PC-9 (cell line): Measurements from ENCODE around the gene SPATS2L. TPM values are rescaled to one million over a fixed set of nuclear protein-coding genes. Genes with fewer than 3 reads are reported as not detected.
A peak's percentile ranks its signal among the peaks of the same experiment; 100 is the strongest.

Experiments used
- BruUV-seq: library from RNA; stranded (reverse); fragments of 400-500 nt; replicated peaks from 2 replicates; lab custom pipeline; 2021; lab: Mats Ljungman, UMichigan
- CTCF ChIA-PET: fragments of 300-600 bp; sonication (Branson Sonifier 250); formaldehyde crosslinking; loops from one replicate; lab custom pipeline; 2022; ENCODE audit warnings: antibody characterized with exemption; lab: Charles Lee
- POLR2A ChIA-PET: fragments of 300-600 bp; sonication (Branson Sonifier 250); formaldehyde crosslinking; loops from one replicate; lab custom pipeline; 2022; ENCODE audit warnings: antibody characterized with exemption; ENCODE audit not compliant: unreplicated experiment; lab: Charles Lee
- DNase-seq, 2 experiments: peaks; one replicate each; pipeline versions ENCODE4 v3.0.0 to v3.0.0-alpha.2; 2015 to 2022; ENCODE audit warnings: mixed read lengths in 1 of 2
- H2AFZ ChIP-seq: fragments of 200-600 bp; sonication (generic); 2 replicates; pipeline ENCODE4 v1.8.1; 2017; ENCODE audit warnings: antibody characterized with exemption
- H3F3A ChIP-seq: fragments of 200-600 bp; sonication (generic); 2 replicates; pipeline ENCODE4 v1.8.1; 2017; ENCODE audit warnings: antibody characterized with exemption, mild to moderate bottlenecking, low read depth; ENCODE audit not compliant: insufficient read depth
- H3K27ac ChIP-seq: fragments of 200-600 bp; sonication (generic); 2 replicates; pipeline ENCODE4 v1.6.1; 2016; ENCODE audit warnings: mixed run types
- H3K27me3 ChIP-seq: fragments of 200-600 bp; sonication (generic); 2 replicates; pipeline ENCODE4 v1.6.1; 2016; ENCODE audit warnings: low read depth, mixed run types; ENCODE audit not compliant: insufficient read depth
- H3K36me3 ChIP-seq: fragments of 200-600 bp; sonication (generic); 2 replicates; pipeline ENCODE4 v1.6.1; 2016; ENCODE audit warnings: low read depth, mixed run types
- H3K4me1 ChIP-seq: fragments of 200-600 bp; sonication (generic); replicated peaks from 2 replicates; pipeline ENCODE4 v1.6.1; 2016; ENCODE audit warnings: mixed run types; ENCODE audit not compliant: insufficient read depth
- H3K4me2 ChIP-seq: fragments of 200-600 bp; sonication (generic); 2 replicates; pipeline ENCODE4 v1.6.1; 2017; ENCODE audit warnings: mixed run types
- H3K4me3 ChIP-seq: fragments of 200-600 bp; sonication (generic); 2 replicates; pipeline ENCODE4 v1.6.1; 2016; ENCODE audit warnings: mixed run types
- H3K79me2 ChIP-seq: fragments of 200-600 bp; sonication (generic); 2 replicates; pipeline ENCODE4 v1.6.1; 2017; ENCODE audit warnings: low read depth, mixed run types
- H3K9me2 ChIP-seq: fragments of 200-600 bp; sonication (generic); 2 replicates; pipeline ENCODE4 v1.8.1; 2017; ENCODE audit warnings: mild to moderate bottlenecking; ENCODE audit not compliant: insufficient read depth
- H3K9me3 ChIP-seq: fragments of 200-600 bp; sonication (generic); 2 replicates; pipeline ENCODE4 v1.8.1; 2016; ENCODE audit warnings: low read depth; ENCODE audit not compliant: insufficient read depth
- H4K20me1 ChIP-seq: fragments of 200-600 bp; sonication (generic); 2 replicates; pipeline ENCODE4 v1.8.1; 2017; ENCODE audit not compliant: insufficient read depth
- CTCF ChIP-seq: fragments of 200-600 bp; sonication (generic); conservative IDR thresholded peaks from 2 replicates; pipeline ENCODE4 v1.6.1; 2017; ENCODE audit warnings: mixed run types, antibody characterized with exemption, mild to moderate bottlenecking, moderate library complexity
- EZH2 ChIP-seq: fragments of 200-600 bp; sonication (generic); IDR thresholded peaks from 2 replicates; pipeline ENCODE4 v1.8.0; 2017; ENCODE audit warnings: antibody characterized with exemption, low read depth
- intact Hi-C: fragments of 100-400 bp; cut with micrococcal nuclease; formaldehyde crosslinking; loops from one replicate; pipeline ENCODE4 v1.10.0; 2022; ENCODE audit not compliant: unreplicated experiment
- total RNA-seq: library from RNA; stranded (reverse); gene quantifications from 2 replicates; pipeline ENCODE4 v1.2.3, GENCODE V29; 2021

SPATS2L gene
- total RNA-seq, 1 experiment from 2014 or later = 199 TPM

DNA sequence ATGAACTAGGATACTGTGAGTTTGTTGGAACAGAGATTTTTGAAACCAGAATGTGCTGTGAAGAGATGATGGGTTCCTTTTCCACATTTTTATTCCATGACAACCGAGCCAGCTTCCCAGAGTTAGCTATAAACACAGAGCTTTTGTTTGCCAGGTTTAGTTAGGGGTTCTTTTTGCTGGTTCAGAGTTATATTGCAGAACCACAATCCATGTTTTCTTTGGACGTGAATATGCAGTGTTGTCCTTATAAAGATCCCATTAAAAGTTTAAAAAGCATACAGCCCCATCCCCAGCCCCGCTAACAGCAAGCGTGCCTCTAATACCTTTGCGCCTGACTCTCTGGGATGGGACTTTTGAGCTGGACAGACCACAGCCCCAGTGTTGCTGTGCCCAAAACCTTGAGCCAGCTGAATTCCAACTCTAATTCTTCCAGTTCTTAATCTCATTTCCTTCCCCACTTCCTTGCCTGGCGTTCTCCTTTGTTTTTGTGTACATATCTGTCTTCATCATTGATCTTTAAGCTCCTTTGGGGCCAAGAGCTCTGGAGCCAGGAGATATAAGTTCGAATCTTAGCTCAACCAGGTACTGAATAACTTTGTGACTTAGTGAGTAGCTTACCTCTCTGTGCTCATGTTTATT is 72.3 kb downstream of the SPATS2L start:
- H3K79me2 ChIP-seq = peaks cover 84% of the 10 kb centered on the region
- intact Hi-C loops = loop anchor here (1.0 to 2.0 kb wide), 4 partner anchors 28 to 119 kb away; no protein-coding TSS in a partner anchor
- BruUV-seq = TSS peak; percentile 67

DNA sequence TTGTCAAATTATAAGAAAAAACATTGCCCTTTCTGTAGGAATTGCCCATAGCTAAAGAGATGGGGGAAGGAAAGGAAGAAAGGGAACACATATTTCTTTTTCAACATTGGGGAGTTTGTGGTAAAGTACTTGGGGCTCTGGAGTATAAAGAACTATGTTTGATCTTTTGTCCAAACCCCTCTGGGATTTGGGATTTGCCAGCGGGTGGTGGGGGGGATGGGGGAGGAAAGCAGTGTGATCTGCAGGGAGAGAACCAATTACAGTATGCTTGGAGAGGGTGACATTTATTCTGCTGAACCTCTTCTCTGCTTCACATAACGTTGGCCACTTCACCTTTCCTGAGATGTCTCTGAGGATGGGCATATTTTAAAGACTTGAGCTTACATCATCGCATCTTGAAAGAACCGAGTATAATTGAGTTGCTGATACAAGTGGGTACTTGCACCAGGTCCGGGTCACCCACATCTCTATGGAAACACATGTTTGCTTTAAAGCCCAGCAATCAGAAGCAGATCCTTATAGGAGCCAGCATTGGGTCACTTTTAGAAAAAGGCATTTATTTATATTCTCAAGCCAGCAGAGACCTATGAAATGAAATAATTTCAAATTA is 73.1 kb downstream of the SPATS2L start:
- Histone ChIP-seq H3K27me3 (no peaks in the 10 kb centered on the region), H2AFZ (no peak overlapping the region), H4K20me1 (no peaks in the 10 kb centered on the region), H3K4me1 (peaks cover 84% of the 10 kb centered on the region), H3K9me2 (no peaks in the 10 kb centered on the region; the same call in 1 of the 2 replicates), H3F3A (peaks cover 44% of the 10 kb centered on the region), H3K4me3 (peak overlapping the region; percentile 59), H3K27ac (peak overlapping the region; percentile 96), H3K9me3 (no peaks in the 10 kb centered on the region), H3K36me3 (0 out of 2 replicates have a peak, but pooled peaks cover 1% of the 10 kb centered on the region), H3K79me2 (peaks cover 86% of the 10 kb centered on the region), H3K4me2 (peak overlapping the region; percentile 87)
- TF ChIP-seq CTCF (no peak), EZH2 (no peak)
- DNase-seq = no peak
- CTCF ChIA-PET = interaction anchor here (0.5 to 0.6 kb wide), 2 partner anchors 90 to 404 kb away, joined by 3 to 4 read pairs; no protein-coding TSS in a partner anchor
- BruUV-seq = no TSS peak
- intact Hi-C loops = loop anchor here (2.0 kb wide), 2 partner anchors 63 to 79 kb away; no protein-coding TSS in a partner anchor
- POLR2A ChIA-PET = interaction anchor here (0.5 to 0.7 kb wide), 3 partner anchors 37 to 73 kb away, joined by 4 to 8 read pairs (median 5); partner anchors contain the start of gene SPATS2L

More for the DNA sequence above, 72.3 kb downstream of the SPATS2L start:
- Histone ChIP-seq H4K20me1 (no peaks in the 10 kb centered on the region), H3K9me3 (no peaks in the 10 kb centered on the region), H3F3A (peaks cover 46% of the 10 kb centered on the region), H3K4me3 (peak overlapping the region; percentile 59), H3K36me3 (peaks cover 5% of the 10 kb centered on the region; the same call in 1 of the 2 replicates), H3K27me3 (no peaks in the 10 kb centered on the region), H3K9me2 (no peaks in the 10 kb centered on the region; the same call in 1 of the 2 replicates), H3K4me1 (peaks cover 92% of the 10 kb centered on the region), H3K4me2 (peak overlapping the region; percentile 87), H3K27ac (peak overlapping the region; percentile 96), H2AFZ (no peak overlapping the region)
- POLR2A ChIA-PET = interaction anchor here (0.5 to 0.9 kb wide), 4 partner anchors 26 to 78 kb away, joined by 3 to 5 read pairs (median 4); partner anchors contain the start of gene SPATS2L
- CTCF ChIA-PET = interaction anchor here (0.6 kb wide), 1 partner anchor 91 kb away, joined by 4 read pairs; no protein-coding TSS in a partner anchor
- no peak for TF ChIP-seq EZH2
- TF ChIP-seq CTCF = no peak
- no peak for DNase-seq

- Histone ChIP-seq H3K4me1 (peaks cover 78% of the 10 kb centered on the region), H3K4me2 (peak overlapping the region; percentile 87), H3K9me2 (no peaks in the 10 kb centered on the region), H3K27ac (peak overlapping the region; percentile 96), H3K79me2 (peaks cover 86% of the 10 kb centered on the region), H4K20me1 (no peaks in the 10 kb centered on the region), H3K4me3 (peak overlapping the region; percentile 59; the same call in 1 of the 2 replicates), H3K9me3 (no peaks in the 10 kb centered on the region), H2AFZ (no peak overlapping the region), H3K27me3 (no peaks in the 10 kb centered on the region), H3F3A (peaks cover 43% of the 10 kb centered on the region), H3K36me3 (no peaks in the 10 kb centered on the region)
- intact Hi-C loops = no loop called here
- CTCF ChIA-PET = no interaction called here
- no peak for DNase-seq
- no TSS peak for BruUV-seq
- no peak for TF ChIP-seq EZH2
- no peak for TF ChIP-seq CTCF
- POLR2A ChIA-PET = interaction anchor here (0.5 to 0.7 kb wide), 2 partner anchors 37 to 99 kb away, joined by 4 to 8 read pairs; no protein-coding TSS in a partner anchor
These were observed 73.6 kb downstream of the SPATS2L start for GRCh38 chr2:200380091-200380561.
